ENCODE measurements around the gene IGSF6.
"Not testable (repeated sequence)": the region's sequence is repeated elsewhere in the genome, so short reads cannot be mapped to it uniquely, and the experiment has no call there.

The IGSF6 gene

GRCh38 chr16:21652453-21652852 is at the start of gene IGSF6:
TSS of gene IGSF6 (minus strand) at chr16:21652608. CDS start at chr16:21652598, 10 bp downstream.
- no peak for DNase-seq

- DNase-seq: no peak
Observed at GRCh38 chr16:21701271-21701670, 48.9 kb upstream of the IGSF6 start.

GRCh38 chr16:21698169-21699032 is 46.0 kb upstream of the IGSF6 start:
- no peak for DNase-seq

GRCh38 chr16:21697032-21697431 is 44.6 kb upstream of the IGSF6 start:
- DNase-seq: no peak

GRCh38 chr16:21694609-21695008 is 42.2 kb upstream of the IGSF6 start:
- no peak for DNase-seq

GRCh38 chr16:21690967-21691366 is 38.6 kb upstream of the IGSF6 start:
- DNase-seq: not testable (repeated sequence)

GRCh38 chr16:21689107-21689506 is 36.7 kb upstream of the IGSF6 start:
- DNase-seq: no peak

GRCh38 chr16:21685034-21685455 is 32.6 kb upstream of the IGSF6 start:
- no peak for DNase-seq

- peak; percentile 11 for DNase-seq
Observed at GRCh38 chr16:21684199-21684598, 31.8 kb upstream of the IGSF6 start.

GRCh38 chr16:21683184-21683583 is 30.8 kb upstream of the IGSF6 start:
- no peak for DNase-seq

- DNase-seq: not testable (repeated sequence)
Observed at GRCh38 chr16:21680714-21681113, 28.3 kb upstream of the IGSF6 start.

- not testable (repeated sequence) for DNase-seq
Observed at GRCh38 chr16:21674456-21674855, 22.0 kb upstream of the IGSF6 start.

- DNase-seq: no peak
Observed at GRCh38 chr16:21673469-21673868, 21.1 kb upstream of the IGSF6 start.

- DNase-seq: no peak
Observed at GRCh38 chr16:21667575-21667974, 15.2 kb upstream of the IGSF6 start.

GRCh38 chr16:21666772-21667171 is 14.4 kb upstream of the IGSF6 start:
- no peak for DNase-seq

- no peak for DNase-seq
Observed at GRCh38 chr16:21664801-21665492, 12.5 kb upstream of the IGSF6 start.

- no peak for DNase-seq
Observed at GRCh38 chr16:21663889-21664647, 11.7 kb upstream of the IGSF6 start, which contains the start of gene OTOA. TSS of gene OTOA (plus strand) at chr16:21663968. CDS start at chr16:21678515, 14,547 bp downstream.

GRCh38 chr16:21659124-21659523 is 6.7 kb upstream of the IGSF6 start:
- DNase-seq: no peak

GRCh38 chr16:21656795-21657768 is 4.7 kb upstream of the IGSF6 start:
- peak; percentile 16 for DNase-seq

- DNase-seq: no peak
Observed at GRCh38 chr16:21654881-21655280, 2.5 kb upstream of the IGSF6 start.

GRCh38 chr16:21654466-21654865 is 2.1 kb upstream of the IGSF6 start:
- DNase-seq: no peak

- DNase-seq: no peak
Observed at GRCh38 chr16:21653571-21653970, 1.2 kb upstream of the IGSF6 start.
